HEK293 (cell line): ENCODE measurements around the gene SGMS1.

Experiments
- EGR2 ChIP-seq: fragments of 450-650 bp; formaldehyde crosslinking; IDR thresholded peaks from 2 replicates; pipeline ENCODE4 v1.5.1; 2016; ENCODE audit warnings: low read depth, missing biosample characterization, missing genetic modification characterization
- IKZF3 ChIP-seq: fragments of 450-650 bp; IDR thresholded peaks from 2 replicates; pipeline ENCODE4 v1.5.0; 2018; ENCODE audit warnings: missing biosample characterization, mild to moderate bottlenecking, missing genetic modification characterization, moderate library complexity
- KLF8 ChIP-seq: fragments of 450-650 bp; formaldehyde crosslinking; IDR thresholded peaks from 2 replicates; pipeline ENCODE4 v1.5.1; 2016; ENCODE audit warnings: missing biosample characterization, missing genetic modification characterization
- MYNN ChIP-seq: fragments of 450-650 bp; formaldehyde crosslinking; IDR thresholded peaks from 2 replicates; pipeline ENCODE4 v1.5.1; 2016; ENCODE audit warnings: missing biosample characterization, missing genetic modification characterization, borderline replicate concordance
- PRDM4 ChIP-seq: fragments of 450-650 bp; formaldehyde crosslinking; IDR thresholded peaks from 2 replicates; pipeline ENCODE4 v1.5.1; 2017; ENCODE audit warnings: missing biosample characterization, missing genetic modification characterization
- SALL2 ChIP-seq: fragments of 450-650 bp; formaldehyde crosslinking; IDR thresholded peaks from 2 replicates; pipeline ENCODE4 v1.5.0; 2017; ENCODE audit warnings: missing biosample characterization, mild to moderate bottlenecking, missing genetic modification characterization, borderline replicate concordance
- SP7 ChIP-seq: fragments of 450-650 bp; formaldehyde crosslinking; IDR thresholded peaks from 2 replicates; pipeline ENCODE4 v1.5.1; 2016; ENCODE audit warnings: missing biosample characterization, missing genetic modification characterization
- TRIM28 ChIP-seq: IDR thresholded peaks from 2 replicates; pipeline ENCODE4 v1.6.1; 2011; ENCODE audit warnings: low read length, control low read depth, borderline replicate concordance
- ZBTB48 ChIP-seq: fragments of 450-650 bp; formaldehyde crosslinking; IDR thresholded peaks from 2 replicates; pipeline ENCODE4 v1.5.1; 2016; ENCODE audit warnings: missing biosample characterization, missing genetic modification characterization
- ZEB2 ChIP-seq: fragments of 450-650 bp; formaldehyde crosslinking; IDR thresholded peaks from 2 replicates; pipeline ENCODE4 v1.5.1; 2016; ENCODE audit warnings: missing biosample characterization, missing genetic modification characterization
- ZFP69B ChIP-seq: fragments of 450-650 bp; formaldehyde crosslinking; IDR thresholded peaks from 2 replicates; pipeline ENCODE4 v1.5.1; 2016; ENCODE audit warnings: missing biosample characterization, missing genetic modification characterization
- ZNF114 ChIP-seq: fragments of 450-650 bp; formaldehyde crosslinking; IDR thresholded peaks from 2 replicates; pipeline ENCODE4 v1.5.0; 2017; ENCODE audit warnings: missing biosample characterization, missing genetic modification characterization
- ZNF140 ChIP-seq: fragments of 450-650 bp; formaldehyde crosslinking; IDR thresholded peaks from 2 replicates; pipeline ENCODE4 v1.5.1; 2016; ENCODE audit warnings: missing biosample characterization, missing genetic modification characterization
- ZNF146 ChIP-seq: fragments of 450-650 bp; formaldehyde crosslinking; IDR thresholded peaks from 2 replicates; pipeline ENCODE4 v1.5.1; 2016; ENCODE audit warnings: missing biosample characterization, missing genetic modification characterization
- ZNF157 ChIP-seq: fragments of 450-650 bp; formaldehyde crosslinking; IDR thresholded peaks from 2 replicates; pipeline ENCODE4 v1.5.1; 2016; ENCODE audit warnings: missing biosample characterization, missing genetic modification characterization
- ZNF174 ChIP-seq: fragments of 450-650 bp; formaldehyde crosslinking; IDR thresholded peaks from 2 replicates; pipeline ENCODE4 v1.5.0; 2017; ENCODE audit warnings: missing biosample characterization, mild to moderate bottlenecking, missing genetic modification characterization
- ZNF214 ChIP-seq: fragments of 450-650 bp; formaldehyde crosslinking; IDR thresholded peaks from 2 replicates; pipeline ENCODE4 v1.5.1; 2017; ENCODE audit warnings: missing biosample characterization, mild to moderate bottlenecking, missing genetic modification characterization, borderline replicate concordance
- ZNF26 ChIP-seq: fragments of 450-650 bp; formaldehyde crosslinking; IDR thresholded peaks from 2 replicates; pipeline ENCODE4 v1.5.1; 2016; ENCODE audit warnings: missing biosample characterization, missing genetic modification characterization
- ZNF280C ChIP-seq: fragments of 450-650 bp; formaldehyde crosslinking; IDR thresholded peaks from 2 replicates; pipeline ENCODE4 v1.5.1; 2016; ENCODE audit warnings: missing biosample characterization, missing genetic modification characterization
- ZNF394 ChIP-seq: fragments of 450-650 bp; formaldehyde crosslinking; IDR thresholded peaks from 2 replicates; pipeline ENCODE4 v1.5.1; 2016; ENCODE audit warnings: missing biosample characterization, missing genetic modification characterization, mild to moderate bottlenecking, moderate library complexity, borderline replicate concordance
- ZNF398 ChIP-seq: fragments of 450-650 bp; formaldehyde crosslinking; IDR thresholded peaks from 2 replicates; pipeline ENCODE4 v1.5.1; 2017; ENCODE audit warnings: missing biosample characterization, missing genetic modification characterization
- ZNF510 ChIP-seq: fragments of 450-650 bp; formaldehyde crosslinking; IDR thresholded peaks from 2 replicates; pipeline ENCODE4 v1.5.1; 2018; ENCODE audit warnings: mild to moderate bottlenecking, missing genetic modification characterization, missing biosample characterization; ENCODE audit not compliant: insufficient replicate concordance
- ZNF544 ChIP-seq: fragments of 450-650 bp; formaldehyde crosslinking; IDR thresholded peaks from 2 replicates; pipeline ENCODE4 v1.5.0; 2017; ENCODE audit warnings: missing biosample characterization, missing genetic modification characterization
- ZNF548 ChIP-seq: fragments of 450-650 bp; formaldehyde crosslinking; IDR thresholded peaks from 2 replicates; pipeline ENCODE4 v1.5.1; 2016; ENCODE audit warnings: missing biosample characterization, missing genetic modification characterization
- ZNF600 ChIP-seq: fragments of 450-650 bp; formaldehyde crosslinking; IDR thresholded peaks from 2 replicates; pipeline ENCODE4 v1.5.1; 2016; ENCODE audit warnings: missing biosample characterization, missing genetic modification characterization
- ZNF610 ChIP-seq: fragments of 450-650 bp; formaldehyde crosslinking; IDR thresholded peaks from 2 replicates; pipeline ENCODE4 v1.5.1; 2016; ENCODE audit warnings: missing biosample characterization, missing genetic modification characterization, borderline replicate concordance
- ZNF621 ChIP-seq: fragments of 450-650 bp; formaldehyde crosslinking; IDR thresholded peaks from 2 replicates; pipeline ENCODE4 v1.5.1; 2017; ENCODE audit warnings: missing biosample characterization, missing genetic modification characterization
- ZNF660 ChIP-seq: fragments of 450-650 bp; IDR thresholded peaks from 2 replicates; pipeline ENCODE4 v1.5.1; 2018; ENCODE audit warnings: missing biosample characterization, mild to moderate bottlenecking, missing genetic modification characterization
- ZNF692 ChIP-seq: fragments of 450-650 bp; formaldehyde crosslinking; IDR thresholded peaks from 2 replicates; pipeline ENCODE4 v1.5.1; 2016; ENCODE audit warnings: missing biosample characterization, missing genetic modification characterization
- ZNF747 ChIP-seq: fragments of 450-650 bp; formaldehyde crosslinking; IDR thresholded peaks from 2 replicates; pipeline ENCODE4 v1.5.1; 2016; ENCODE audit warnings: missing biosample characterization, missing genetic modification characterization
- ZNF777 ChIP-seq: fragments of 450-650 bp; formaldehyde crosslinking; IDR thresholded peaks from 2 replicates; pipeline ENCODE4 v1.5.1; 2017; ENCODE audit warnings: missing biosample characterization, missing genetic modification characterization, borderline replicate concordance
- ZNF792 ChIP-seq: fragments of 450-650 bp; formaldehyde crosslinking; IDR thresholded peaks from 2 replicates; pipeline ENCODE4 v1.5.1; 2016; ENCODE audit warnings: missing biosample characterization, missing genetic modification characterization
- ZNF843 ChIP-seq: fragments of 450-650 bp; formaldehyde crosslinking; IDR thresholded peaks from 2 replicates; pipeline ENCODE4 v1.5.1; 2016; ENCODE audit warnings: missing biosample characterization, missing genetic modification characterization

The SGMS1 gene

GRCh38 chr10:50604049-50604640, 19.6 kb downstream of the SGMS1 start (continued):
- no peak for TF ChIP-seq ZNF510 (tag by site-specific recombination)
- no peak for TF ChIP-seq SALL2 (tag by site-specific recombination)
- TF ChIP-seq ZNF843 (tag by site-specific recombination), result no peak
- TF ChIP-seq ZNF398 (tag by site-specific recombination), result no peak
- no peak for TF ChIP-seq ZFP69B (tag by site-specific recombination)
- no peak for TF ChIP-seq ZNF114
- no peak for TF ChIP-seq ZNF600 (tag by site-specific recombination)
- TF ChIP-seq ZNF26, result no peak
- TF ChIP-seq ZNF214 (tag by site-specific recombination), result no peak
- TF ChIP-seq SP7 (tag by site-specific recombination), result peak; percentile 63
- TF ChIP-seq ZNF777 (tag by site-specific recombination), result no peak
- TF ChIP-seq ZEB2, result no peak
- no peak for TF ChIP-seq KLF8 (tag by site-specific recombination)
- TF ChIP-seq IKZF3, result 0 out of 2 replicates have a peak, but pooled peaks have one; percentile 14
- TF ChIP-seq ZNF140 (tag by site-specific recombination), result no peak
- TF ChIP-seq TRIM28, result no peak
- no peak for TF ChIP-seq ZNF544 (tag by site-specific recombination)
- no peak for TF ChIP-seq ZBTB48 (tag by site-specific recombination)
- TF ChIP-seq ZNF548 (tag by site-specific recombination), result no peak
- TF ChIP-seq ZNF792 (tag by site-specific recombination), result no peak
- no peak for TF ChIP-seq ZNF692 (tag by site-specific recombination)
- TF ChIP-seq ZNF146 (tag by site-specific recombination), result no peak
- TF ChIP-seq MYNN (tag by site-specific recombination), result no peak
- TF ChIP-seq ZNF621 (tag by site-specific recombination), result no peak
- no peak for TF ChIP-seq ZNF610
- no peak for TF ChIP-seq ZNF280C (tag by site-specific recombination)
- no peak for TF ChIP-seq ZNF157 (tag by site-specific recombination)
- no peak for TF ChIP-seq EGR2 (tag by site-specific recombination)
- peak; percentile 31 for TF ChIP-seq PRDM4 (tag by site-specific recombination)
- TF ChIP-seq ZNF660 (tag by site-specific recombination), result no peak
- no peak for TF ChIP-seq ZNF174
- TF ChIP-seq ZNF747, result no peak
- no peak for TF ChIP-seq ZNF394 (tag by site-specific recombination)
